Keratinocyte (primary cell): ENCODE data around the gene PCDHAC1.

Experiments
- EZH2 ChIP-seq: IDR thresholded peaks from one replicate; pipeline ENCODE4 v1.6.1; 2012; ENCODE audit warnings: inconsistent platforms, mild to moderate bottlenecking, low read length, moderate library complexity
- TF ChIP-seq, protein P1 (sequence below), 3 experiments: IDR thresholded peaks in 1 of 3; conservative IDR thresholded peaks in 1 of 3; optimal IDR thresholded peaks in 1 of 3; 2 replicates in 2 of 3; 3 replicates in 1 of 3; pipeline versions ENCODE3 to v1.5.1; 2011; ENCODE audit warnings: low read length in 3 of 3, mild to moderate bottlenecking in 3 of 3, moderate library complexity in 2 of 3, control low read depth in 1 of 3, inconsistent platforms in 1 of 3; ENCODE audit not compliant: insufficient read depth in 2 of 3; ENCODE audit errors: extremely low read depth in 1 of 3

DNA sequence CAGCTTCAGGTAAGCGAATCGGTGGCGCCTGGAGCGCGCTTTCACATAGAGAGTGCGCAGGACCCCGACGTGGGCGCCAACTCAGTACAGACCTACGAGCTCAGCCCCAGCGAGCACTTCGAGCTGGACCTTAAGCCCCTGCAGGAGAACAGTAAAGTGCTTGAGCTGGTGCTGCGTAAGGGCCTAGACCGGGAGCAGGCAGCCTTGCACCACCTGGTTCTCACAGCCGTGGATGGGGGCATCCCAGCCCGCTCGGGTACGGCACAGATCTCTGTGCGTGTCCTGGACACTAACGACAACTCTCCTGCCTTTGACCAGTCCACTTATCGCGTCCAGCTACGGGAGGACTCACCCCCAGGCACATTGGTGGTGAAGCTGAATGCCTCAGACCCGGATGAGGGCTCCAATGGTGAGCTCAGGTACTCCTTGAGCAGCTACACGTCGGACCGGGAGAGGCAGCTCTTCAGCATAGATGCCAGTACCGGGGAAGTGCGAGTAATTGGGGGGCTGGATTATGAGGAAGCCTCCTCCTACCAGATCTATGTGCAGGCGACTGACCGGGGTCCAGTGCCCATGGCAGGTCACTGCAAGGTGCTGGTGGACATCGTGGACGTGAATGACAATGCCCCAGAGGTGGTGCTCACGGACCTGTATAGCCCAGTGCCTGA lies 41.3 kb downstream of the PCDHAC1 start:
- TF ChIP-seq, protein P1, sequence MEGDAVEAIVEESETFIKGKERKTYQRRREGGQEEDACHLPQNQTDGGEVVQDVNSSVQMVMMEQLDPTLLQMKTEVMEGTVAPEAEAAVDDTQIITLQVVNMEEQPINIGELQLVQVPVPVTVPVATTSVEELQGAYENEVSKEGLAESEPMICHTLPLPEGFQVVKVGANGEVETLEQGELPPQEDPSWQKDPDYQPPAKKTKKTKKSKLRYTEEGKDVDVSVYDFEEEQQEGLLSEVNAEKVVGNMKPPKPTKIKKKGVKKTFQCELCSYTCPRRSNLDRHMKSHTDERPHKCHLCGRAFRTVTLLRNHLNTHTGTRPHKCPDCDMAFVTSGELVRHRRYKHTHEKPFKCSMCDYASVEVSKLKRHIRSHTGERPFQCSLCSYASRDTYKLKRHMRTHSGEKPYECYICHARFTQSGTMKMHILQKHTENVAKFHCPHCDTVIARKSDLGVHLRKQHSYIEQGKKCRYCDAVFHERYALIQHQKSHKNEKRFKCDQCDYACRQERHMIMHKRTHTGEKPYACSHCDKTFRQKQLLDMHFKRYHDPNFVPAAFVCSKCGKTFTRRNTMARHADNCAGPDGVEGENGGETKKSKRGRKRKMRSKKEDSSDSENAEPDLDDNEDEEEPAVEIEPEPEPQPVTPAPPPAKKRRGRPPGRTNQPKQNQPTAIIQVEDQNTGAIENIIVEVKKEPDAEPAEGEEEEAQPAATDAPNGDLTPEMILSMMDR (optimal IDR thresholded peaks at IDR 0.05 in 1 of 3, IDR thresholded peaks at IDR 0.05 in 1 of 3, conservative IDR thresholded peaks at IDR 0.05 in 1 of 3; ENCODE audit: extremely low read depth in 1 of 3, insufficient read depth in 2 of 3, low read length in 3 of 3) = no peak
- TF ChIP-seq EZH2 = no peak
